ENCODE data around the gene KRT79.

GRCh38 chr12:52779914-52780313 is 54.2 kb downstream of the KRT79 start:
- TF ChIP-seq CTCF (IDR thresholded peaks at IDR 0.05; ENCODE audit: poor library complexity): no peak
- no peak for TF ChIP-seq EZH2 (IDR thresholded peaks at IDR 0.05; ENCODE audit: borderline replicate concordance)
